HG03139 (cell line): ENCODE results near the gene HAPLN2.

ENCODE experiments used
- ATAC-seq: cut with Tn5 transposase; IDR thresholded peaks from one replicate; pipeline ENCODE4 v1.9.1; 2021; ENCODE audit not compliant: unreplicated experiment

Gene HAPLN2

GRCh38 chr1:156643778-156644092, 24.5 kb downstream of the HAPLN2 start:
- no peak for ATAC-seq

DNA sequence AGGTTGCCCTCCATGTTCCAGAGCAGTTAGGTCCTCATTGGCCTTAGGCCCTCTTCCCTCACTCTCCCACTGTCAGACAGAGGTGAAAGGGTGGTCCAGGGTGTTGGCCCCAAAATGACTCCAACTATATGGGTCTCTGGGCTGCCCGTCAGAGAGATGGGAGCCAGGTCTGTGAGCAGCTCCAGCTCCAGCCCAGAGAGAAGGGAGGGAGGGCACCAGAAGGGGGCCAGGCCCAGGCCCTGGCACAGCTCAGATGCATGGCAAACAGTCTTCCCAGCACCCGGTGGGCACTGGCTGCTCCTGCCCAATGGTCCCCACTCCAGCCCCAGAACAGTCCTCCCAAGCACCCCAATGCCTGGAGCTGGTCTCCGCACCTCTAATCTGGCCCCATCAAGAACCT, 24.9 kb downstream of the HAPLN2 start:
- no peak for ATAC-seq

DNA sequence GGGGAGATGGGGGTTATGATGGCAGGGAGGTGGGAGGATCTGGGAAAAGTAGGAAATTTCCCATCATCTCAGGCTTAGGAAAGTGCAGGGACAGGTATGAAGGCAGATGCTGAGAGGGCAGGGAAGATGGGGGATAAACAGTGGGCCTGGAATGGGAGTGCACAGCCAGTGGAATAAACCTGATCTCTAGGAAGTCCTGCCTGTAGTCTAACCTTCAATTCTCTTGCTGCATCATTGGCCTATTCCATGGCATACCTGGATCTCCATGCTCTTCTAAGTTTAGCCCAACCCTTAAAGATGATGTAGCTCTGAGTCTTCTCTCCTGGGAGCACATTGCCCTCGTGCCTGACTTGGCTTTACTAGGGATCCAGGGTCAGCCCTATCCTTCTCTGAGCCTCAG, 25.4 kb downstream of the HAPLN2 start:
- no peak for ATAC-seq

DNA sequence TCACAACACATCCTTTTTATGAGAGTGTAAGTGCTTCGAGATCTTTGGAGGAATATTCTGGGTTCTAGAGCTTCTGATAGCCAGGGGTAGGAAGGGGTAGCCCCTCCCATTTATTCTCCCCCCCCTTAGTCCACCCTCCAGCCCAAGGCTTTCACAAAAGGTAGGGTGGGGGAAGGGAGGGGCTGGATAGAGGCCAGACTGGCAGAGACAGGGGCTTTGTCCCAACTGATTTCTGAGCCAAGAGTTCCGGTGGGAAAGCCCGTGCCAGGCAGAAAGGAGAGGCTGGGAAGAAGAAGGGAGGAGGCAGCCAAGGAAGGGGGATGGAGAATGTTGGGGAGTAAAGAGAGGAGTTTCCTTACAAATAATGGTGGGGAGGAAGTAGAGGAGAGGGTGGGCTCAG, 25.8 kb downstream of the HAPLN2 start:
- ATAC-seq = no peak

DNA sequence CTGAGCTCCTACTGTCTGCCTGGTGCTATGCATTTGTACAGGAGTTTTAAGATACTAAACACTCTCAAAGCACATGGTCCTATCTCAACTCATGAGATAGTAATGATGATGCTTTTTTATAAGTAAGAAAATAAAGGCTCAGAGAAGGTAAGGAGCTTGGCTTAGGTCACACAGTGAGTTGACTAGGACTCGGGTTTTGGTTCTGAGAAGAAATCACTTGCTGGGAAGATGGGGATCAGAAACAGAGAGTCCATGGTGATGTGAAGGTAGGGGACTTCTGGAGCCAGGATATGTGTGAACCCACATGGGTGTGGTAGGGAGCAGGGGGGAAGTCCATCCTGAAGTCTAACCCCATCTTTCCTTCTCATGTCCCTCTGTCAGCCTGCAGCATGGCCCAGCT, 26.5 kb downstream of the HAPLN2 start:
- ATAC-seq = no peak

GRCh38 chr1:156646738-156647211, 27.6 kb downstream of the HAPLN2 start:
- no peak for ATAC-seq

GRCh38 chr1:156647351-156647750, 28.1 kb downstream of the HAPLN2 start:
- no peak for ATAC-seq

DNA sequence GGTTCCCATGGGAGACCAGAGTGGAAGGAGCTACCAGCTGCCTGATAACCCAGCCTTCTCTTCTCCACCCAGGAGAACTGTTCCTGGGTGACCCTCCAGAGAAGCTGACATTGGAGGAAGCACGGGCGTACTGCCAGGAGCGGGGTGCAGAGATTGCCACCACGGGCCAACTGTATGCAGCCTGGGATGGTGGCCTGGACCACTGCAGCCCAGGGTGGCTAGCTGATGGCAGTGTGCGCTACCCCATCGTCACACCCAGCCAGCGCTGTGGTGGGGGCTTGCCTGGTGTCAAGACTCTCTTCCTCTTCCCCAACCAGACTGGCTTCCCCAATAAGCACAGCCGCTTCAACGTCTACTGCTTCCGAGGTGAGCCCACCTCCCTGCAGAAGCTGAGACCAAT, 29.3 kb downstream of the HAPLN2 start:
- no peak for ATAC-seq

- ATAC-seq = no peak
Measured at GRCh38 chr1:156648951-156649350, 29.7 kb downstream of the HAPLN2 start.

- no peak for ATAC-seq
Measured at GRCh38 chr1:156652131-156652991, 33.1 kb downstream of the HAPLN2 start.

DNA sequence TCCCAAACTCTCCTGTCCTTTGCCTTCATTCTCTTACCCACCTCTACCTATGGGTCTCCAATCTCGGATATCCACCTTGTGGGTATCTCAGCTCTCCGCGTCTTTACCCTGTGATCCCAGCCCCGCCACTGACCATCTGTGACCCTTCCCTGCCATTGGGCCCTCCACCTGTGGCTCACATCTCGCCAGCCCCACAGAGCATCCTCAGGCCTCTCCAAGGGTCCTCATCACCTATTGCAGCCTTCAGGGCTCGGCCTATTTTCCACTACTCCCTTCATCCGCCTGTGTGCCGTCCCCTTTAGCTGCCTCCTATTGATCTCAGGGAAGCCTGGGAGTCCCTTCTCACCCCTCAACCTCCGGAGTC, 33.8 kb downstream of the HAPLN2 start:
- no peak for ATAC-seq

- no peak for ATAC-seq
Measured at GRCh38 chr1:156654700-156655099, 35.5 kb downstream of the HAPLN2 start.

DNA sequence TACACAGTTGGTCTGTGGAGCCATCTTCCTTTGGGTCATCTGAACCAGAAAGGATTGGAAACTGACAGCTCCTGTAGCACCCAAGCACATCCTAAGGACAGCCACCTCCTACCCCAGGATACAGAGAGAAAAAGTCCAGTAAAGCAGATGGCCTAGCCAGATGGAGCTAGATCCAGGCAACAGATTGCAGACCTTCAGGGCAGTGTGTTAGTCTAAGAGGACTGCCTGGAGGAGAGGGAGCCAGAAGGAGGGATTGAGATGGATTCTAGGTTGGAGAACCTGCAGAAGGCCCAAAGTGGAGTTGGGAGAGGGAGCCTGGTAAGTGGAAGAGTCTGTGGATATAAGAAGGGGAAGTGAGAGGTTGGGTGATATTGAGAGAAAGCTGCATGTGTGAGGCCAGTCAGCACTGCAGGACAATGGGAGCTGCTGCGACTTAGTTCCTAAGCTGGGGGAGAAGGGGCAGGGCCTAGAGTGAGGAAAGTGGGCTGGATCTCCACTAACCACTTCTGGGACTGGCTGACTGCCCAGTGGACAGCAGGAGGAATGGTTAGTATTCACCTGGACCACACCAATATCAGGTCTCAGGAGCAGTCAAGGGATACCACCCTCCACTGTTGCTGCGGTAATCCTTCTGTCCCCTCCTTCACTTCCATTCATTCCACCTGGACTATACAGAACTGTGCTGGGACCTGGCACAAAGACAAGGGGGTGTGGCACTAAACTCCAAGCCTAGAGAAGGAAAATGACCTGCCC, 36.1 kb downstream of the HAPLN2 start:
- ATAC-seq = no peak

- ATAC-seq = no peak
Measured at GRCh38 chr1:156655904-156656516, 36.8 kb downstream of the HAPLN2 start.

- no peak for ATAC-seq
Measured at GRCh38 chr1:156656806-156657740, 37.9 kb downstream of the HAPLN2 start.

DNA sequence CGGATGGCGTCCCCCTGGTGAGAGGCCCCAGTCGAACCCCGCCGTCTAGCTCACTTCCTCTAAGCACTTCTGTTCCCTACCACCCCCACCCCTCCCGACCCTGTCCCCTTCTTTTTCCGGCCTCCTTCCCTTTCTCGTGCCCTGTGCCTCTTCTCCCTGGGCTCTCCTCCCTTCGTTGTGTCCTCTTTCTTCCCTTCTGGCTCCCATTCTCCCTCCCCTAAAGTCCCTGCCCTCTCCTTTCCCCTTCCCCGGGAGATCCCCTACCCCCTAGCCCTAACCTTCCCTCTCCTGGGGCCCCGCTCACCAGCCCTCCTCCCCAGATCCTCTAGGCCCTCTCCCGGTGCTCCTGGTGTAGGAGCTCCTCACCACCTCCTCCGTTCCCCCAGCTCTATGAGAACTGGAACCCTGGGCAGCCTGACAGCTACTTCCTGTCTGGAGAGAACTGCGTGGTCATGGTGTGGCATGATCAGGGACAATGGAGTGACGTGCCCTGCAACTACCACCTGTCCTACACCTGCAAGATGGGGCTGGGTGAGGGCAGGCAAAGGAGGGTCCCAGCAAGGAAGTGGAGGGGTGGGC, 38.6 kb downstream of the HAPLN2 start:
- ATAC-seq = no peak

GRCh38 chr1:156658496-156658895, 39.3 kb downstream of the HAPLN2 start:
- ATAC-seq = no peak

- no peak for ATAC-seq
Measured at GRCh38 chr1:156658945-156659574, 39.8 kb downstream of the HAPLN2 start.

GRCh38 chr1:156659661-156659987, 40.4 kb downstream of the HAPLN2 start:
- ATAC-seq = no peak
